ENCODE results near the gene CDK19.

The CDK19 gene

GRCh38 chr6:110693296-110693695 is 122.0 kb downstream of the CDK19 start:
- ChIA-PET CTCF (no interaction called here), POLR2A (no interaction called here)
- no peak for TF ChIP-seq L3MBTL2 (conservative IDR thresholded peaks at IDR 0.05)
- no peak for TF ChIP-seq FOXK2 (IDR thresholded peaks at IDR 0.05)
- no peak for TF ChIP-seq FOXM1 (IDR thresholded peaks at IDR 0.05; ENCODE audit: borderline replicate concordance)
- TF ChIP-seq, protein P1, sequence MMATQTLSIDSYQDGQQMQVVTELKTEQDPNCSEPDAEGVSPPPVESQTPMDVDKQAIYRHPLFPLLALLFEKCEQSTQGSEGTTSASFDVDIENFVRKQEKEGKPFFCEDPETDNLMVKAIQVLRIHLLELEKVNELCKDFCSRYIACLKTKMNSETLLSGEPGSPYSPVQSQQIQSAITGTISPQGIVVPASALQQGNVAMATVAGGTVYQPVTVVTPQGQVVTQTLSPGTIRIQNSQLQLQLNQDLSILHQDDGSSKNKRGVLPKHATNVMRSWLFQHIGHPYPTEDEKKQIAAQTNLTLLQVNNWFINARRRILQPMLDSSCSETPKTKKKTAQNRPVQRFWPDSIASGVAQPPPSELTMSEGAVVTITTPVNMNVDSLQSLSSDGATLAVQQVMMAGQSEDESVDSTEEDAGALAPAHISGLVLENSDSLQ (IDR thresholded peaks at IDR 0.05): no peak
- no peak for TF ChIP-seq SP1 (IDR thresholded peaks at IDR 0.05)
- TF ChIP-seq ARNT (IDR thresholded peaks at IDR 0.05): no peak
- TF ChIP-seq LEF1 (IDR thresholded peaks at IDR 0.05; ENCODE audit: borderline replicate concordance): no peak
- no peak for TF ChIP-seq TARDBP (IDR thresholded peaks at IDR 0.05)
- no peak for TF ChIP-seq ZNF384 (IDR thresholded peaks at IDR 0.05)
- TF ChIP-seq SUZ12 (IDR thresholded peaks at IDR 0.05): no peak
- TF ChIP-seq FOXA1 (IDR thresholded peaks at IDR 0.05): no peak
- TF ChIP-seq ELF4 (IDR thresholded peaks at IDR 0.05): no peak
- no peak for TF ChIP-seq BHLHE40 (IDR thresholded peaks at IDR 0.05; ENCODE audit: borderline replicate concordance)
- no peak for DNase-seq (ENCODE audit: extremely low spot score)

GRCh38 chr6:110690916-110691315 is 124.4 kb downstream of the CDK19 start:
- POLR2A ChIA-PET: interaction anchor here (2.6 kb wide), 1 partner anchor 124 kb away, joined by 8 read pairs; the partner anchor contains the start of gene CDK19
- CTCF ChIA-PET: no interaction called here

DNA sequence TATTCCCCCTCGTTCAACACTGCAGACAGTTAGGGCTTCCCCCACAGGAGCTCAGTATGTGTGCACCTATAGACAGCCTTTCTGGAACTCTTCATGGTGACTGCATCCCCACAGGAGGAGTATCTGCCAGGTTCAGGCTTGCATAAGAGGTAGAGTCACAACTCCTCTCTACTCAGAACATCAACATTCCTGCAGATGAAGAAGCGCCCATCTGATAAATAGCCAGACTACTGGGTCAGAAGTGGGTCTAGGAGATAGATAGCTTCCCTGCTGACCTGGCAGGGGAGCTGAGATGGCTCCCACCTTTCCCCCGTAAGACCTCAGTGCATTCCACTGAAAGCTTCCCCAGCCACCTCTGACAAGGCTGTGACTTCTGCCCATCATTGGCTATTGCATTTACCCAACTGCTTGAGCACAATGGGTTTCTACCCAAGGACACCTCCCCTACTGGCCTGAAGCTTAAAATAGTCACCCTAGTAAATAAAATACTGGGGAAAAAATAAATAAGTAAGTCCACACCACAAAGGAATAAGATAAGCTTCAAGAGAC is 125.1 kb downstream of the CDK19 start:
- ChIA-PET CTCF (interaction anchor here (0.7 kb wide), 1 partner anchor 8 kb away, joined by 4 read pairs; no protein-coding TSS in a partner anchor), POLR2A (interaction anchor here (2.6 kb wide), 1 partner anchor 125 kb away, joined by 8 read pairs; the partner anchor contains the start of gene CDK19)
- DNase-seq (ENCODE audit: extremely low spot score): no peak
- TF ChIP-seq TARDBP (IDR thresholded peaks at IDR 0.05) (no peak), ZNF384 (IDR thresholded peaks at IDR 0.05) (no peak)

More at GRCh38 chr6:110690916-110691315, 124.4 kb downstream of the CDK19 start:
- no peak for DNase-seq (ENCODE audit: extremely low spot score)
- TF ChIP-seq ARNT (IDR thresholded peaks at IDR 0.05) (no peak), BHLHE40 (IDR thresholded peaks at IDR 0.05; ENCODE audit: borderline replicate concordance) (no peak), HDGF (IDR thresholded peaks at IDR 0.05; ENCODE audit: borderline replicate concordance) (no peak), FOXK2 (IDR thresholded peaks at IDR 0.05) (no peak), CTBP1 (IDR thresholded peaks at IDR 0.05; ENCODE audit: borderline replicate concordance) (no peak), LEF1 (IDR thresholded peaks at IDR 0.05; ENCODE audit: borderline replicate concordance) (no peak), SUZ12 (IDR thresholded peaks at IDR 0.05) (no peak), NFRKB (IDR thresholded peaks at IDR 0.05) (no peak), FOXM1 (IDR thresholded peaks at IDR 0.05; ENCODE audit: borderline replicate concordance) (no peak), FOXA1 (IDR thresholded peaks at IDR 0.05) (no peak), L3MBTL2 (conservative IDR thresholded peaks at IDR 0.05) (no peak), TARDBP (IDR thresholded peaks at IDR 0.05) (no peak), ZNF384 (IDR thresholded peaks at IDR 0.05) (no peak)

GRCh38 chr6:110689275-110689935 is 125.9 kb downstream of the CDK19 start:
- POLR2A ChIA-PET: interaction anchor here (2.6 kb wide), 1 partner anchor 126 kb away, joined by 8 read pairs; the partner anchor contains the start of gene CDK19
- TF ChIP-seq LEF1 (IDR thresholded peaks at IDR 0.05; ENCODE audit: borderline replicate concordance) (no peak), NFRKB (IDR thresholded peaks at IDR 0.05) (no peak), FOXA1 (IDR thresholded peaks at IDR 0.05) (no peak)
- TF ChIP-seq, protein P1 (IDR thresholded peaks at IDR 0.05): no peak
- no peak for DNase-seq (ENCODE audit: extremely low spot score)
- CTCF ChIA-PET: interaction anchor here (0.9 kb wide), 1 partner anchor 322 kb away, joined by 3 read pairs; no protein-coding TSS in a partner anchor

DNA sequence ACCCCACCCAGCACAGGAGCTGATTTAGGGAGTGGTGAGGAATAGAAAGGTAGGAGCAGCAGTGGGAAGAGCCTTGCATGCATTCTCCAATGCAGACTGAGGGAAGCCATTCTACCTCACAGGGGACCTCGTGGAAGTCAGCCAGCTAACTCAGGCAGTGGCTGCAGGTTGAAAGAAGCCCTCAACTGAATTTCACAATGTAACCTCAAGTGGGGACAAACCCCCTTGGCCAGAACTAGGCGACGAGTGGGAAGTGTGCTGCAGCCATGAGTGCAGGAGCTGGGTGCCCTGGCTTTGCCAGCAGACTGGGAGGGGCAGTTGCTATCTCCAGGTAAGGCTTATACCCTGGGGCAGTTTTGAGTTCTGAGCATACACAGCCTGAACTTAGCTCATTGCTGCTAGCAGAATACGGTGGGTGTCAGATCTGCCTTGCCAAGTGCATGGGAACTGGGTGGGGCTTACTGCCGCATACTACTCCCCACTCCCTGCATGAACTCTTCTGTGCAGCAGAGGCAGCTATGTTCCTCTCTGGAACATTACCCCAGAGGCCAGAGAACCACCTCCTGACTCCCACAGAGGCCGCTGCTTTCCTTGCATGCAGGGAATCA is 126.5 kb downstream of the CDK19 start:
- no peak for DNase-seq (ENCODE audit: extremely low spot score)
- ChIA-PET CTCF (interaction anchor here (0.9 kb wide), 1 partner anchor 322 kb away, joined by 3 read pairs; no protein-coding TSS in a partner anchor), POLR2A (interaction anchor here (2.6 kb wide), 1 partner anchor 126 kb away, joined by 8 read pairs; the partner anchor contains the start of gene CDK19)
- no peak for TF ChIP-seq TARDBP (IDR thresholded peaks at IDR 0.05)
- no peak for TF ChIP-seq HDGF (IDR thresholded peaks at IDR 0.05; ENCODE audit: borderline replicate concordance)
- no peak for TF ChIP-seq BHLHE40 (IDR thresholded peaks at IDR 0.05; ENCODE audit: borderline replicate concordance)
- no peak for TF ChIP-seq ZNF384 (IDR thresholded peaks at IDR 0.05)
- TF ChIP-seq ELF4 (IDR thresholded peaks at IDR 0.05): no peak
- TF ChIP-seq, protein P1 (IDR thresholded peaks at IDR 0.05): no peak
- no peak for TF ChIP-seq LEF1 (IDR thresholded peaks at IDR 0.05; ENCODE audit: borderline replicate concordance)
- no peak for TF ChIP-seq L3MBTL2 (conservative IDR thresholded peaks at IDR 0.05)
- no peak for TF ChIP-seq SP1 (IDR thresholded peaks at IDR 0.05)

DNA sequence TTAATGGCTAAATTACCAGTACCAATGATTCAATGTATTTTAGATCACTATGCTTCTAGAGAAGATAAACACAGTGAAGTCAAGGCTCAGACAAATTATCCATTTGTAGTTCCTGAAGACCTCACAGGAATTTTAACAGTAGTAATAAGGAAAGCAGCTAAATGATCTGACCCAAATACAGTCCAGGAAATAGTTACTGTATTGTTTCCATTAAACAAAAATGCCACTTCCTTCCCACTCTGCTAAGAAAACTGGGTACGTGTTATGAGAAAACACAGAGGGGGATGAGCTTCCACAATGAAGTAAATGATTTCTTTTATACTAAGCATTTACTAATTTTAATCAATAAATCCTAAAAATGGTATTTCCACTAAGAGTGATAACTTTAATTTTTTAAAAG is 127.9 kb downstream of the CDK19 start:
- no peak for DNase-seq (ENCODE audit: extremely low spot score)
- ChIA-PET CTCF (no interaction called here), POLR2A (interaction anchor here (1.6 kb wide), 1 partner anchor 187 kb away, joined by 6 read pairs; the partner anchor contains the start of gene AMD1)
- TF ChIP-seq HDGF (IDR thresholded peaks at IDR 0.05; ENCODE audit: borderline replicate concordance): no peak
- no peak for TF ChIP-seq NFRKB (IDR thresholded peaks at IDR 0.05)
- TF ChIP-seq SP1 (IDR thresholded peaks at IDR 0.05): no peak
- no peak for TF ChIP-seq FOXA1 (IDR thresholded peaks at IDR 0.05)
- no peak for TF ChIP-seq FOXM1 (IDR thresholded peaks at IDR 0.05; ENCODE audit: borderline replicate concordance)
- TF ChIP-seq FOXK2 (IDR thresholded peaks at IDR 0.05): no peak
- no peak for TF ChIP-seq TARDBP (IDR thresholded peaks at IDR 0.05)
- TF ChIP-seq ARNT (IDR thresholded peaks at IDR 0.05): no peak
- no peak for TF ChIP-seq SUZ12 (IDR thresholded peaks at IDR 0.05)
- TF ChIP-seq BHLHE40 (IDR thresholded peaks at IDR 0.05; ENCODE audit: borderline replicate concordance): no peak
- TF ChIP-seq LEF1 (IDR thresholded peaks at IDR 0.05; ENCODE audit: borderline replicate concordance): no peak
- no peak for TF ChIP-seq ZNF384 (IDR thresholded peaks at IDR 0.05)
- TF ChIP-seq CTBP1 (IDR thresholded peaks at IDR 0.05; ENCODE audit: borderline replicate concordance): no peak

All from HEK293T (cell line).